Tibial artery (tissue), 4 donors: ENCODE data around the gene PRF1.

ENCODE experiments used
- DNase-seq, 2 donors: peaks; one replicate each; pipeline ENCODE4 v3.0.0-alpha.2; 2019
- H3K27ac ChIP-seq, 2 donors: fragments of 200-600 bp; sonication (generic) in 1 of 2; 1 replicate in 1 of 2; 2 replicates in 1 of 2; pipeline ENCODE4 v1.5.1; 2018 to 2019; ENCODE audit warnings: mild to moderate bottlenecking in 1 of 2
- H3K27me3 ChIP-seq, 2 donors: fragments of 200-600 bp; sonication (generic) in 1 of 2; one replicate each; pipeline versions ENCODE4 v1.5.1 to v1.6.0; 2016 to 2019
- H3K36me3 ChIP-seq, 3 donors: fragments of 200-600 bp; sonication (generic) in 2 of 3; one replicate each; pipeline ENCODE4 v1.5.1; 2016 to 2019; ENCODE audit warnings: mild to moderate bottlenecking in 2 of 3
- H3K4me1 ChIP-seq, 4 donors: fragments of 200-600 bp; sonication (generic) in 2 of 4; 1 replicate in 3 of 4; 2 replicates in 1 of 4; pipeline ENCODE4 v1.5.1; 2016 to 2019
- H3K4me3 ChIP-seq, 2 donors: fragments of 200-600 bp; sonication (generic) in 1 of 2; 1 replicate in 1 of 2; 2 replicates in 1 of 2; pipeline ENCODE4 v1.5.1; 2018 to 2019; ENCODE audit warnings: mild to moderate bottlenecking in 2 of 2
- H3K9me3 ChIP-seq, 3 donors: fragments of 200-600 bp; sonication (generic) in 1 of 3; one replicate each; pipeline ENCODE4 v1.5.1; 2016 to 2019
- CTCF ChIP-seq, 2 experiments: fragments of 200-600 bp in 1 of 2; fragments of 450-650 bp in 1 of 2; IDR thresholded peaks; one replicate each; pipeline ENCODE4 v1.5.1; 2017 to 2019; ENCODE audit warnings: antibody characterized with exemption in 2 of 2, mild to moderate bottlenecking in 1 of 2, moderate library complexity in 1 of 2
- intact Hi-C: fragments of 100-400 bp; cut with DNase I; formaldehyde crosslinking; loops from one replicate; pipeline ENCODE4 v1.15.0; 2023; ENCODE audit warnings: low total_unique reads

The PRF1 gene

GRCh38 chr10:70595566-70596016 lies 7.0 kb downstream of the PRF1 start:
- peaks cover 0 to 6% of the 10 kb centered on the region in 2 donors for H3K27me3 ChIP-seq
- DNase-seq: no peak
- no peaks in the 10 kb centered on the region for H3K4me1 ChIP-seq
- TF ChIP-seq CTCF (IDR thresholded peaks at IDR 0.05): no peak
- H3K27ac ChIP-seq: no peak overlapping the region
- H3K4me3 ChIP-seq: no peak overlapping the region
- intact Hi-C loops: no loop called here
- H3K36me3 ChIP-seq: no peaks in the 10 kb centered on the region
- H3K9me3 ChIP-seq: no peaks in the 10 kb centered on the region

- TF ChIP-seq CTCF (IDR thresholded peaks at IDR 0.05): no peak
These were observed 8.4 kb downstream of the PRF1 start for GRCh38 chr10:70594161-70594560.

GRCh38 chr10:70593513-70593890 lies 9.0 kb downstream of the PRF1 start:
- Histone ChIP-seq H3K9me3 (no peaks in the 10 kb centered on the region), H3K4me3 (no peak overlapping the region), H3K27ac (no peak overlapping the region), H3K27me3 (peaks cover 0 to 6% of the 10 kb centered on the region in 2 donors), H3K36me3 (no peaks in the 10 kb centered on the region), H3K4me1 (no peaks in the 10 kb centered on the region)
- no peak for TF ChIP-seq CTCF (IDR thresholded peaks at IDR 0.05)
- DNase-seq: no peak
- intact Hi-C loops: no loop called here

More at GRCh38 chr10:70594161-70594560, 8.4 kb downstream of the PRF1 start:
- DNase-seq: no peak
- H3K4me1 ChIP-seq: no peaks in the 10 kb centered on the region
- no peak overlapping the region for H3K27ac ChIP-seq
- H3K9me3 ChIP-seq: no peaks in the 10 kb centered on the region
- intact Hi-C loops: no loop called here
- H3K36me3 ChIP-seq: no peaks in the 10 kb centered on the region
- H3K27me3 ChIP-seq: peaks cover 0 to 6% of the 10 kb centered on the region in 2 donors
- H3K4me3 ChIP-seq: no peak overlapping the region

- no peak for DNase-seq
- no peak for TF ChIP-seq CTCF (IDR thresholded peaks at IDR 0.05)
- Histone ChIP-seq H3K27me3 (peaks cover 0 to 7% of the 10 kb centered on the region in 2 donors), H3K4me3 (no peak overlapping the region), H3K36me3 (no peaks in the 10 kb centered on the region), H3K4me1 (no peaks in the 10 kb centered on the region), H3K27ac (no peak overlapping the region), H3K9me3 (no peaks in the 10 kb centered on the region)
- intact Hi-C loops: no loop called here
These were observed 9.6 kb downstream of the PRF1 start for GRCh38 chr10:70592746-70593512.

GRCh38 chr10:70592186-70592735 lies 10.3 kb downstream of the PRF1 start:
- peaks cover 0 to 8% of the 10 kb centered on the region in 2 donors for H3K27me3 ChIP-seq
- H3K4me3 ChIP-seq: no peak overlapping the region
- intact Hi-C loops: no loop called here
- H3K27ac ChIP-seq: no peak overlapping the region
- no peaks in the 10 kb centered on the region for H3K9me3 ChIP-seq
- H3K36me3 ChIP-seq: no peaks in the 10 kb centered on the region
- H3K4me1 ChIP-seq: no peaks in the 10 kb centered on the region
- no peak for DNase-seq
- no peak for TF ChIP-seq CTCF (IDR thresholded peaks at IDR 0.05)
